Measurements from ENCODE around the gene MTMR3. TPM values are rescaled to one million over a fixed set of nuclear protein-coding genes. Genes with fewer than 3 reads are reported as not detected.
A peak's percentile ranks its signal among the peaks of the same experiment; 100 is the strongest.

Gene MTMR3
- polyA plus RNA-seq, 1 experiment: 32.8 TPM

DNA sequence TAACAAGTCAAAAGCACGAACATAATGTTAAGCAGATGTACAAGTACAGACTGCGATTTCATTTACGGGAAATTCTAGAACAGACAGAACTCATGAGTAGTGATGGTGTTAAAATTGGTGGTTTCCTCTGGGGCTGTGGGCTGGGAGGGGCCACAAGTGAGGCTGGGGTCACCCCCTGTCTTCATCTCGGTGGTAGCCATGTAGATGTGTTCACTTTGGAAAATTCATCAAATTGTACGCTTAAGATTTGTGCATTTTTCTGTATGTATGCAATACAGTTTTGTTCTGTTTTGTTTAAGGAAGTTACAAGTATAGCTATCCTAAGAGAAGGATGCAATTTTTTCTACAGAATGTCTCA is 44.4 kb upstream of the MTMR3 start:
- no peak for DNase-seq (ENCODE audit: low read depth)
- no peaks in the 10 kb centered on the region for H3K27me3 ChIP-seq (ENCODE audit: control insufficient read depth, insufficient read depth, low read length)
- peak overlapping the region; percentile 96 for H3K4me3 ChIP-seq (ENCODE audit: low read depth, low read length)
- TF ChIP-seq, protein P1, sequence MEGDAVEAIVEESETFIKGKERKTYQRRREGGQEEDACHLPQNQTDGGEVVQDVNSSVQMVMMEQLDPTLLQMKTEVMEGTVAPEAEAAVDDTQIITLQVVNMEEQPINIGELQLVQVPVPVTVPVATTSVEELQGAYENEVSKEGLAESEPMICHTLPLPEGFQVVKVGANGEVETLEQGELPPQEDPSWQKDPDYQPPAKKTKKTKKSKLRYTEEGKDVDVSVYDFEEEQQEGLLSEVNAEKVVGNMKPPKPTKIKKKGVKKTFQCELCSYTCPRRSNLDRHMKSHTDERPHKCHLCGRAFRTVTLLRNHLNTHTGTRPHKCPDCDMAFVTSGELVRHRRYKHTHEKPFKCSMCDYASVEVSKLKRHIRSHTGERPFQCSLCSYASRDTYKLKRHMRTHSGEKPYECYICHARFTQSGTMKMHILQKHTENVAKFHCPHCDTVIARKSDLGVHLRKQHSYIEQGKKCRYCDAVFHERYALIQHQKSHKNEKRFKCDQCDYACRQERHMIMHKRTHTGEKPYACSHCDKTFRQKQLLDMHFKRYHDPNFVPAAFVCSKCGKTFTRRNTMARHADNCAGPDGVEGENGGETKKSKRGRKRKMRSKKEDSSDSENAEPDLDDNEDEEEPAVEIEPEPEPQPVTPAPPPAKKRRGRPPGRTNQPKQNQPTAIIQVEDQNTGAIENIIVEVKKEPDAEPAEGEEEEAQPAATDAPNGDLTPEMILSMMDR (IDR thresholded peaks at IDR 0.05; ENCODE audit: insufficient read depth, low read depth, low read length): no peak
- H3K36me3 ChIP-seq (ENCODE audit: control insufficient read depth, insufficient read depth, low read length): peaks cover 5% of the 10 kb centered on the region
- CTCF ChIA-PET: interaction anchor here (1.4 kb wide), 1 partner anchor 166 kb away, joined by 6 read pairs; no protein-coding TSS in a partner anchor
- POLR2A ChIA-PET: no interaction called here

DNA sequence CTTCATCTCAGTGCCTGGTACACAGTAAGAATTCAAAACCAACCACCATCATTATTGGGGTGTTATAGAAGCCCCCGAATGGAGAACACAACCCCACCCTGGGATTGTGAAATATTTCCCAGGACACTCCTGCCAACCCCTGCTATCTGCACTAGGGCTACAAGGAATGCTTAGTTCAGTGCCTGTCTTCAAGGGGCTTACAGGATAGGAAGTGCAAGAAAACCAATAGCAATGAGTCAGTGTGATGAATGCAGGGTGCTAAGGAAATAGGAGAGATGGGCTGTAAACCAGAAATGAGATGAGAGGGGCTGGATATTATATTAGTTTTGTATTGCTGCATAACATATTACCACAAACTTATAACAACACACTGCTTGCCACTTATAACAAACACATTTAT is 43.9 kb upstream of the MTMR3 start:
- POLR2A ChIA-PET: no interaction called here
- Histone ChIP-seq H3K4me3 (ENCODE audit: low read depth, low read length) (no peak overlapping the region), H3K27me3 (ENCODE audit: control insufficient read depth, insufficient read depth, low read length) (no peaks in the 10 kb centered on the region), H3K36me3 (ENCODE audit: control insufficient read depth, insufficient read depth, low read length) (peaks cover 4% of the 10 kb centered on the region)
- CTCF ChIA-PET: interaction anchor here (1.4 kb wide), 1 partner anchor 166 kb away, joined by 6 read pairs; no protein-coding TSS in a partner anchor
- DNase-seq (ENCODE audit: low read depth): no peak
- TF ChIP-seq, protein P1 (IDR thresholded peaks at IDR 0.05; ENCODE audit: insufficient read depth, low read depth, low read length): no peak

DNA sequence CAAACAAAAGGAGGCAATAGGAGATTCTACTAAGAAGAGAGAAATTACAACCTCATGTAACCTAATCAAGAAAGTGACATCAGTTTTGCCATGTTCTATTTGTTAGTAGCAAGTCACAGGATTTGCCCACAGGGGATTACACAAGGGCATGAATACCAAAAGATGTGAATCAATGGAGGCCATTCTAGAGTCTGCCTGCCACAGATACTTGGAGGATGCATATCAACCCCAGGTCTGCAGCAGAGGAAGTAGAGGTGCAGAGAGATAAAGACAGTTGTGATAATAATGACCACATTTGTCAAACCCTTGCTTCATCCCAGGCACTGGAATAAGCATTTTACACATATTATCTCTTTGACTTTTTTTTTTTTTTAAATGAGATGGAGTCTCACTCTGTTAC is 42.5 kb upstream of the MTMR3 start:
- DNase-seq (ENCODE audit: low read depth): no peak
- ChIA-PET POLR2A (no interaction called here), CTCF (no interaction called here)
- TF ChIP-seq, protein P1 (IDR thresholded peaks at IDR 0.05; ENCODE audit: insufficient read depth, low read depth, low read length): no peak
- H3K27me3 ChIP-seq (ENCODE audit: control insufficient read depth, insufficient read depth, low read length): no peaks in the 10 kb centered on the region
- no peak overlapping the region for H3K4me3 ChIP-seq (ENCODE audit: low read depth, low read length)
- peaks cover 2% of the 10 kb centered on the region for H3K36me3 ChIP-seq (ENCODE audit: control insufficient read depth, insufficient read depth, low read length)

DNA sequence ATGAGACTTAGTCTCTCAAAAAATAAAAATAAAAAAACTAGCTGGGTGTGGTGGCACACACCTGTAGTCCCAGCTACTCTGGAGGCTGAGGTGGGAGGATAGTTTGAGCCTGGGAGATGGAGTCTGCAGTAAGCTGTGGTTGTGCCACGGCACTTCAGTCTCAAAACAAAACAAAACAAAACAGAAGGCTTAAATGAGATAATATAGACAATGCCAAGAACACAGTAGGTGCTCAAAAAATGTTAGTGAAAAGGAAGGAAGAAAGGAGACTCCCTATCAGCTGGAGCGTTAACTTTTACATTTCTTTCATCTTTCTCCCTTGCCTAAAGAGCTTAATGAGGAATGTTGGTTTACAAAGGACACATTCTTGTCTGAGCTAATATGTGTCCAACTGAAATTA is 40.8 kb upstream of the MTMR3 start:
- CTCF ChIA-PET: interaction anchor here (1.0 kb wide), 1 partner anchor 163 kb away, joined by 3 read pairs; no protein-coding TSS in a partner anchor
- TF ChIP-seq, protein P1 (IDR thresholded peaks at IDR 0.05; ENCODE audit: insufficient read depth, low read depth, low read length): no peak
- H3K27me3 ChIP-seq (ENCODE audit: control insufficient read depth, insufficient read depth, low read length): no peaks in the 10 kb centered on the region
- POLR2A ChIA-PET: no interaction called here
- DNase-seq (ENCODE audit: low read depth): no peak
- H3K36me3 ChIP-seq (ENCODE audit: control insufficient read depth, insufficient read depth, low read length): no peaks in the 10 kb centered on the region
- H3K4me3 ChIP-seq (ENCODE audit: low read depth, low read length): no peak overlapping the region

DNA sequence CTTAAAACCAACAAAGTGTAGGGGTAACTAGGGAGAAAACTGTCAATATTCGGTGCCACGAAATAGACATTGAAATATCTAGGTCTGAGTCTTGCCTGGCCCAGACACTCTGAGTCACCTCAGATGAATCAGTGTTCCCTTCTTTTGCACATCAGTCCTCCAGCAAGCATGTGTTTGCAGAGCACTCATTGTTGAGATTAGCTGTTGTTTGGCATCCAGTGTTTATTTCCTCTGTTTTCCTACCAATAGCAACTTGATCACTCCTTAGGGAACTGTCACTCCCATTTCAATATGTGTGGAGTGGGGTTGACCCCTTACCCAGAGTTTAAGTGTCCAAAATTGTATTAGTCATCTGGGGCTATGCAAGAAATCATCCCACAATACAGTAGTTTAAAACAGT is 40.2 kb upstream of the MTMR3 start:
- ChIA-PET CTCF (no interaction called here), POLR2A (no interaction called here)
- no peaks in the 10 kb centered on the region for H3K27me3 ChIP-seq (ENCODE audit: control insufficient read depth, insufficient read depth, low read length)
- peak; percentile 75 for DNase-seq (ENCODE audit: low read depth)
- H3K36me3 ChIP-seq (ENCODE audit: control insufficient read depth, insufficient read depth, low read length): no peaks in the 10 kb centered on the region
- TF ChIP-seq, protein P1 (IDR thresholded peaks at IDR 0.05; ENCODE audit: insufficient read depth, low read depth, low read length): no peak
- H3K4me3 ChIP-seq (ENCODE audit: low read depth, low read length): no peak overlapping the region

Measured in BJ (cell line).